Measurements from ENCODE around the gene UXS1.

The UXS1 gene

GRCh38 chr2:106161938-106162820, 31.9 kb downstream of the UXS1 start:
- peak; percentile 48 for DNase-seq (ENCODE audit: low read depth)
- no peak overlapping the region for H3K4me3 ChIP-seq (replicated peaks; ENCODE audit: low read depth, low read length)
- TF ChIP-seq, protein P1, sequence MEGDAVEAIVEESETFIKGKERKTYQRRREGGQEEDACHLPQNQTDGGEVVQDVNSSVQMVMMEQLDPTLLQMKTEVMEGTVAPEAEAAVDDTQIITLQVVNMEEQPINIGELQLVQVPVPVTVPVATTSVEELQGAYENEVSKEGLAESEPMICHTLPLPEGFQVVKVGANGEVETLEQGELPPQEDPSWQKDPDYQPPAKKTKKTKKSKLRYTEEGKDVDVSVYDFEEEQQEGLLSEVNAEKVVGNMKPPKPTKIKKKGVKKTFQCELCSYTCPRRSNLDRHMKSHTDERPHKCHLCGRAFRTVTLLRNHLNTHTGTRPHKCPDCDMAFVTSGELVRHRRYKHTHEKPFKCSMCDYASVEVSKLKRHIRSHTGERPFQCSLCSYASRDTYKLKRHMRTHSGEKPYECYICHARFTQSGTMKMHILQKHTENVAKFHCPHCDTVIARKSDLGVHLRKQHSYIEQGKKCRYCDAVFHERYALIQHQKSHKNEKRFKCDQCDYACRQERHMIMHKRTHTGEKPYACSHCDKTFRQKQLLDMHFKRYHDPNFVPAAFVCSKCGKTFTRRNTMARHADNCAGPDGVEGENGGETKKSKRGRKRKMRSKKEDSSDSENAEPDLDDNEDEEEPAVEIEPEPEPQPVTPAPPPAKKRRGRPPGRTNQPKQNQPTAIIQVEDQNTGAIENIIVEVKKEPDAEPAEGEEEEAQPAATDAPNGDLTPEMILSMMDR (IDR thresholded peaks at IDR 0.05; ENCODE audit: low read length, missing control alignments) = no peak

- TF ChIP-seq, protein P1 (IDR thresholded peaks at IDR 0.05; ENCODE audit: low read length, missing control alignments) = no peak
- no peak for DNase-seq (ENCODE audit: low read depth)
- H3K4me3 ChIP-seq (replicated peaks; ENCODE audit: low read depth, low read length) = no peak overlapping the region
Observed at GRCh38 chr2:106161341-106161740, 32.8 kb downstream of the UXS1 start.

DNA sequence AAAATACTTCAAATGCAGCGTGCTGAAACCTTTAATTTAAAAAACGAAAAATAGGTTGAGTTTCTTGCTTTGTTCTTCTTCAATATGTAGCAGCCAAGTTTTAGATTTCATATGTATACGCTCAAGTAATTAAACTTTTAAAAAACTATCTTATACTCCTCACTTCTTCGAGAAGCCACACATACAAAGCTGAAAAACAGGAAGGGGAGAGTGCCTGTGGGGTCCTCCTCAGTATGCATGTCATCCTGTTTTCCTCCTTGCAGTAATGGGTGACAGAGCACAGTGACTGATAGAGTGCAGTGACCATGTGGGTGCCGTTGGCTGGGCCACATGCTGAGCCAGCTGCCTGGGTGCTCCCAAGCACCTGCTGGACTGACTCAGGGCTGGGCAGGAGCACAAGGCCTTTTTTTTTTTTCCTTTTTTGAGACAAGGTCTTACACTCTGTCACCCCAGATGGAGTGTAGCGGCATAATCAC, 33.3 kb downstream of the UXS1 start:
- TF ChIP-seq, protein P1 (IDR thresholded peaks at IDR 0.05; ENCODE audit: low read length, missing control alignments) = no peak
- H3K4me3 ChIP-seq (replicated peaks; ENCODE audit: low read depth, low read length) = no peak overlapping the region
- DNase-seq (ENCODE audit: low read depth) = no peak

- H3K4me3 ChIP-seq (replicated peaks; ENCODE audit: low read depth, low read length) = no peak overlapping the region
- DNase-seq (ENCODE audit: low read depth) = no peak
- TF ChIP-seq, protein P1 (IDR thresholded peaks at IDR 0.05; ENCODE audit: low read length, missing control alignments) = no peak
Observed at GRCh38 chr2:106159866-106160785, 34.0 kb downstream of the UXS1 start.

DNA sequence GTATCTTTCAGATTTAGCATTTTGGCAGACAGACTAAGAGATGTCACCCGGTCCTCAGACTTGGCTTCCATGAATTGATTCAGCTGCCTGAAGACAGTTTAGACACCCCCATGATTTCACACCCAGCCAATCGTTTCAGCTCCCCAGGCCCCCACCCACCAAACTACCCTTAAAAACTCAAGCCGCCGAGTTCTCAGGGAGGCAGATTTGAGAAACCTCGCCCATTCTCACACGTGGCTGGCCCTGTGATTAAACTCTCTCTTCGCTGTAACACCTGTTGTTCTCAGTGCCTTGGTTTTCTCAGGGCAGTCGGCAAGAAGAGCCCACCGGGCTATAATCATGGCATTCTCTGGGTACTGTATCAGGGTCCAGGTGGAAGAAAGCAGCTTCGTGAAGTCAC, 35.2 kb downstream of the UXS1 start:
- TF ChIP-seq, protein P1 (IDR thresholded peaks at IDR 0.05; ENCODE audit: low read length, missing control alignments) = no peak
- no peak overlapping the region for H3K4me3 ChIP-seq (replicated peaks; ENCODE audit: low read depth, low read length)
- no peak for DNase-seq (ENCODE audit: low read depth)

DNA sequence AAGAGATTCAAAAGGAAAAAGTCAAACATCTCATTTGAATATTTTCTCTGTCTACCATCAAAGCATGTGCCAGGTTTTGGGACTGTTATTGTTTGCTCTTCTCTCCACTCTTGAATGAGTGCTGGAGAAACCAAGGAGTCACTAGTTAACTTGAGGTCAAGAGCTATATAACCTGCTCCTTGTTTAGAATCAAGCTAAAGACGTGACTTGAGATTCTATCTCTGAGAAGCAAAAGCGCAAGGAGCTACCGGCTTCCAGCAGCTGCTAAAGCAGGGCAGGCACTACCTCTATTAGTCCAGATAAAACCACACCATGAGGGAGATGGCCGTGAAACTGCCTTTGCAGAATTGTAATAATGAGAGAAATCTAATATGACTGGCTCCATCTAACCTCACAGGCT, 36.0 kb downstream of the UXS1 start:
- H3K4me3 ChIP-seq (replicated peaks; ENCODE audit: low read depth, low read length) = no peak overlapping the region
- no peak for DNase-seq (ENCODE audit: low read depth)

More for the DNA sequence above, 36.0 kb downstream of the UXS1 start:
- TF ChIP-seq, protein P1 (IDR thresholded peaks at IDR 0.05; ENCODE audit: low read length, missing control alignments) = no peak
